Glomerular visceral epithelial cell (primary cell): ENCODE measurements around the gene PTCD3.

Experiments used
- DNase-seq: peaks from one replicate; pipeline ENCODE4 v3.0.0-alpha.2; 2016; ENCODE audit errors: extremely low spot score

Gene PTCD3

DNA sequence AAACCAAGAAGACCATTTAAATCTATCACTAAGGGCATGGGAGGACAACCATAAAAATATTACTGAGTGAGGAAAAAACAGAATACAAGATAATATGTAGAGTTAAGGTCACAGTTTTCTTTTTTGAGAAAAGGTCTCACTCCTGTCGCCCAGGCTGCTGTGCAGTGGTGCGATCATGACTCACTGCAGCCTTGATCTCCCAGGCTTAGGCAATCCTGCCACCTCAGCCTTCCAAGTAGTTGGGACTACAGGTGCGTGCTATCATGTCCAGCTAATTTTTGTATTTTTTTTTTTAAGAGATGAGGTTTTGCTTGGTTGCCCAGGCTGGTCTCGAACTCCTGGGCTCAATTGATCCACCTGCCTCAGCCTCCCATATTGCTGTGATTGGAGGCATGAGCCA, 24.3 kb upstream of the PTCD3 start:
- no peak for DNase-seq

DNA sequence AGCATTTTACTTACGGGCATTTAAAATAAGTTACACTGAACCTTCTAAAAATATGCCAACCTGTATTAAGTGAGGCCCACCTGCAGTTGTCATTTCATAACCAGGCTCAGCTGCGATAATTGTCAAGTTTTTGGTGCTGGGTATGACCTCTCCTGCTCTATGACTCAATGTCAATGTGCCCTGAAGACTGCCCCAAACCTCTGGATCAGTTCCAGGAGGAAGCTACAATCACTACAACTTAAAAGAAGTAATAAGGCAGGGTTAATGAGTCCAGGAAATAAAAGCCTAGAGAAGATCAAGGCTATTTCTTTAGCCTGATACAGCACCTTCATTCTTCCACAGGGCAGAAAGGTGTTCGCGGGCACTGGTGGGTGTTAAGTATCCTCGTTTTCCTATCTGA, 23.3 kb upstream of the PTCD3 start:
- no peak for DNase-seq

DNA sequence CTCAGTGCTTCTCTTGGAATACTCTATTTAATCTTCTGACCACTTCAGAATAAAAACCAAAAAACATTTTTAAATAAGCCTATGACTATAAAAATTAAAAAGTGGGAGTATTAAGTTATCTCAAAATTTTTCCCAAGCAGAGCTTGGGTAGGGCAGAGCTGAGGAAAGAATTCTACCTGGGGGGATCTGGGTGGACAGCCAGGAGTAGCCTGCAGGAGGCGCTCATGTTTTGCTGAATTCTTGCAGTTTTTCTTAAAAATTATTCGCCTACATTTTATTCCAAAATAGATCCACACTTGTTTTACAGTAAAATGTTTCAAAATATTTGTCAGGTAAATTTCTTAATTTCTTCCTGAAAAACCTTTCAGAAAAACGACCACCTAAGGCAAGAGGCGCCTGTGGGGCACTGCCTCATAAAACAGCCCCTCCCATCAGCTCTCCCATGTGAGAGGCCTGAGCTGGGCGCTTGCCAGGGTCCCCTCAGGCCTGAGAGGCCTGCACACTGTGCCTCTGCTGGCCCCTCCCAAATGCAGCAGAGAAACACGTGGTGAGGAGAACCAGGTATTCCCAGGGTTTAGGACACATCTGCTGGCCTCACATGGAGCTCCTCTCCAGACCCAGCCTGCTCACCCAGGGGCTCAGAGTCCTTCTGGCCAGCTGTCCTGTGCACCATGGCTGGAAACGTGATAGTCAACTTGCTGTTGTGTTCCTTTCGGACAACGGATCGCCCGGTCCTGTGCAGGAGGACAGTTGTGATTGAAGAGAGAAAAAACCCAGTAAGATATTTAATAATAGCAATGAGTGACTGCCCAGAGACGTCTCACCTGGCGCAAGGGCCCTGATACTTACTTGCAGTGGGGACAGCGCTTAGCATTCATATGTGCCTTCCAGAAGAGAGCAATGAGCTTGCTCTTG, 17.8 kb upstream of the PTCD3 start:
- DNase-seq, result no peak

DNA sequence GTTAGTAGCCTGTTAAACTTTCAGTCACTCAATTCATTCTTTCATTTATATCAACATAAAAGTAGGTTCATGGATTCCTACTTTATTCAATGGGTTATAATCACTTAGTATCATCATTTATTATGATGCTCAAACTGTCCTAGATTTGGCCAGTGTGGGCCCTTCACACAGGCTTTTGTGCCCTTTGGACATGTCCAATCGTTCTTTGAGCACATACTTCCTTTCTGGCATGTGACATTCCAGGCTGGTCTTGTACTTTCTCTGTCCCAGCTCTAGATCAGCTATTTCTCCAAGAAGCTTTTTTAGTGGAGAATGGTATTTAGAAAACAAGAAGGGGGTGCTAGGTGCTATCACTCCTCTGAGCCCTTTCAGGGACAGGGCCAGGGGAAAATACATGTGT, 11.8 kb upstream of the PTCD3 start:
- no peak for DNase-seq

DNA sequence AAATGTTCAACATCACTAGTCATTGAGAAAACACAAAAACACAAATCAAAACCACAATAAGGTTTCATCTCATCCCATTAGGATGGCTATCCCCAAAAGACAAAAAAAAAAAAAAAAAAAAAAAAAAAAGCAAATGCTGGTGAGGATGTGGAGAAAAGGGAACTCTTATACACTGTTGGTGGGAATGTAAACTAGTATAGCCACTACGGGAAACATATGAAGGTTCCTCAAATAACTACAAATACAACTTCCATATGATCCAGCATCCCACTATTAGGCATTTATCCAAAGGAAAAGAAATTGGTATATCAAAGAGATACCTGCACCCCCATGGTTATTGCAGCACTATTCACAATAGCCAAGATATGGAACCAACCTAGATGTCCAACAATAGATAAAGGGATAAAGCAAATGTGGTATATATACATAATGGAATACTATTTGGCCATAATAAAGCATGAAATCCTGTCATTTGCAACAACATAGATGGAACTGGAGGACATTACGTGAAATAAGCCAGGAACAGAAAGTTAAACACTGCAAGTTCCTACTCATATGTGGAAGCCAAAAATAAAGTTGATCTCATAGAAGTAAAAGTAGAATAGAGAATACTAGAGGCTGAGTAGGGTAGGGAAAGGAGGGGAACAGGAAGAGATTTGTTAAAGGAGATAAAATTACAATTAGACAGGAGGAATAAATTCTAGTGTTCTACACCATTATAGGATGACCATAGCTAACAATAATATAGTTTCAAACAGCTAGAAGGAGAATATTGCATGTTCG, 8.7 kb upstream of the PTCD3 start:
- no peak for DNase-seq

DNA sequence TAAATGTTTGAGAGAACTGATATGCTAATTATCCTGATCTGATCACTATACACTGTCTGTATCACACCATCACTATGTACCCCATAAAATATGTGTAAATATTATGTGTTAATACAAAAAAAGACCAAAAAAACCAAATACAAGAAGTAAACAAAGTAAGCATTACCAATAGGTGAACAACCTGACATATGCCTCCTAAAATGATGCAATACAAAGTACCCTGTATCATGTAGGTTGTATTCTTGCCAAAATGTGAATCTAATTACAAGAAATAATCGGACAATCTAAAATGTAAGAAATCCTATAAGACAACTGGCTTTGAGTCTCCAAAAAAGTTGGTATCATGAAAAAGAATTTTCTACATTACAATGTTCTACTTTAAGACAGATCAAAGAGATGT, 8.1 kb upstream of the PTCD3 start:
- no peak for DNase-seq

DNA sequence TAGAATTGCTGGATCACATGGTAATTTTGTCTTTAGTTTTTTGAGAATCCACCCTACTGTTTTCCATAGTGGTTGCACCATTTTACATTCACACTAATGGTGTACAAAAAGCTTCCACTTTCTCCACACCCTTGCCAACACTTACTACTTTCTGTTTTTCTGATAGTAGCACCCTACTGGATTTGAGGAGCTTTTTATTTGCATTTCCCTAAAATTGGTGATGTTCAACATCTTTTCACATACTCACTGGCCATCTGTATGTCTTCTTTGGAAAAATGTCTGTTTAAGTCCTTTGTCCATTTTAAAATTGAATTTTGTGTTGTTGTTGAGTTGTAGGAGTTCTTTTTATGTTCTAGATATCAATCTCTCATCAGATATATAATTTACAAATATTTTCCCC, 3.9 kb upstream of the PTCD3 start:
- no peak for DNase-seq

DNA sequence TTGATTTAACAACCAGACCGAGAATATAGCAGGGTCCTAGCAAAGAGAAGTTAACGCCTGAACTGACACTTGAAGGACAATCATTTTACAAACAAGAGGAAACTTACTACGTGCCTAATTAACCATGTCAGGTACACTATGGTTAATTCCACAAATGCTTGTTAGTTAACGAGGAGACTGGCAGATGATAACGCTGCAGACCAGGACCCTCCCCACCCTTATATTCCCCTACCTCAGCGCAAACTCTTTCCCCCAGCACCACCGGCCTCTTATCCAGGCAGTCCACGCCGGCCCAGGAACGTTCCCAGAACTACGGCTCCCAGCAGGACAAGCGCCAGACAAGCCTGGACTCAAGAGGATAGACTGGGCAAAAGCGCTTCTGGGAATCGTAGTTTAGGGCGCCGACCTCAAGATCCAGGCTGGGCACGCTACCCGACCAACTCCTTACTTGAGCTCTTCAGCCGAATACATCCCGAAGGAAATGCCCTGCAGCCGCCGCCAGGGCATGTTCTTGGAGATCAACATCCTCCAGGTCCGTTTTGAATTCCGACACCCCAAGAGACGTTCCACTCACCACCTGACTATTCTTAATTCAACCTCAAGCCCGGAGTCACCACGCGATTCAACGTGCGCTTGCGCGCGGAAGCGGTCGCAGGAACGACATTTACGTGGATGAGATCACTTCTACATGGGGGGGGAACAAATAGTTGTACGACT, 625 bp upstream of the PTCD3 start, which contains the start of gene POLR1A:
Gene POLR1A, minus strand, starts transcription at position 635 of the 717 bp plus-strand sequence. Its CDS starts 110 bp downstream, at position 525.
- peak; percentile 85 for DNase-seq

DNA sequence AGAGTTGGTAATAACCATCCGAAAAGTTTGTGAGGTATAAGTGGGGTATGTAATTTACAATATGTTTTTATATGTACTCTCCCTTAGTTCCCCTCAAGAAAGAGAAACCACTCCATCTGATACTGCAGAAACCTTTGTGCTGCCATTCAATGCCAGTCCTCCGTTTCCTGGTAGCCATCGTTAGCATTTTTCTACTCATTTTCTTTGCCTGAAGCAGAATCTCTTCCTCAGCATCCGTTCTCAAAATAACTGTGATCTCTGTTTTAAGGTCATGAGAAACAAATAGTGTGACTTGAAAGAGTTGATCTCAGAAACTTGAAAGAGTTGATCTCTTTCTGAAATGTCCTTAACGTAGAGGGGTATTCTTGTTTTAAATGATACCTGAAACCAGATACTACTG, 996 bp downstream of the PTCD3 start:
- DNase-seq, result no peak

DNA sequence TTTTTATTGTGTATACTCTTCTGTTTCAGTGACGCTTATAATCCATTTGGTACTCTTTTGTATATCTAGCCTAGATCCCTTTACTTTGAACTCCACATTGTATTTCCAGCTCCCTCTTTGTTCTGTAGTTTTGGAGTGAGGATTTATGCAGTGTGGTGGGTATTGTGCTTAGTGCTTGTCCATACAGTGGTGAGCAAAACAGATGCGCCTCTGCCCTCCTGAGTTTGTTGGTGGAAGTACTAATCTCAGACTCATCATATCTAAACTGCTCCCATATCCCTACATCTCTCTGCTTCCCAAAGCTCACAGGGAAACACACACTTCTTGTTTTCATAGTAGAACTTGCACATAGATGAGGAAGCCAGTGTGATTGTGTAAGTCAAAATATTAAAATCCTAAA, 12.1 kb downstream of the PTCD3 start:
- DNase-seq, result no peak

DNA sequence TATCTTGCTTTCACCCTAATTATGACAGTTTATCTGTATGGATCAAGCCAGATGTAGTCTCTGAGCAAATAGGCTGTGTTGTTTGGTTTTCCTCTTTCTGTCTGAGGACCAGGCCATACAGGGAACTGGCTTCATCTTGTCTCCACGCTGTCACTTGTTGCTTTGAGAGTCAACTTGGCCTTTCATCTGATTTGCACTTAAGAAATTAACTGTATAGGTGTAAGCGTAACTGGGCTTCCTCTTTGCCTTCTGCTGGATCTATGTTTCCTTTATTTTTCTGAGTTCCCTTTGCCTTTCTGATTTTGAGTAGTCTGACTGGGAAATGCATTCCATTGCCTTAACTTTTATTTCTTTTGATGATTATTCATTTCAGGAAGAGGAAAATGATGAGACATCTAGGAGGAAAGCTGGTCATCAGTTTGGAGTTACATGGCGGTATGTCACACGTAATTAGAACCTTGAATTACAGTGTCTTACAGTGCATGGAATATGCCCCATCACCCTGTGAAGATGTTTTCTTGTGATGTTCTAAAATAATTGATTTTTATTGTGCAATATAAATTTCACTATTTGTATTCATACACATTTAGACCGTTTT, 17.4 kb downstream of the PTCD3 start:
- DNase-seq, result no peak

DNA sequence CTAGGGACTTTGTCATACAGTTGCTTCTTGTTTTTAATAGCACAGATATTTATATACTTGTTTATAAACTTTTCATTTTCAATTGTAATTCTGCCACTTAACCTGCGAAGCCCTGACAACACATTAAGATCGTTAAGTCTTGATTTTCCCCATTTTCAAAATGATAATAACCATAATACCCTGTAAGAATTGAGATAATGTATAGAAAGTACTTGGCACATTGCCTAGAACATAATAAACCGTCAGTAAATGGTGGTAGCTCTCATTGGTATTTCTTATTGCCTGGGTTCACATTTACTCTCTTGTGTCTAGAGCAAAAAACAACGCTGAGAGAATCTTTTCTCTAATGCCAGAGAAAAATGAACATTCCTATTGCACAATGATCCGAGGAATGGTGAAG, 18.6 kb downstream of the PTCD3 start:
- DNase-seq, result no peak

DNA sequence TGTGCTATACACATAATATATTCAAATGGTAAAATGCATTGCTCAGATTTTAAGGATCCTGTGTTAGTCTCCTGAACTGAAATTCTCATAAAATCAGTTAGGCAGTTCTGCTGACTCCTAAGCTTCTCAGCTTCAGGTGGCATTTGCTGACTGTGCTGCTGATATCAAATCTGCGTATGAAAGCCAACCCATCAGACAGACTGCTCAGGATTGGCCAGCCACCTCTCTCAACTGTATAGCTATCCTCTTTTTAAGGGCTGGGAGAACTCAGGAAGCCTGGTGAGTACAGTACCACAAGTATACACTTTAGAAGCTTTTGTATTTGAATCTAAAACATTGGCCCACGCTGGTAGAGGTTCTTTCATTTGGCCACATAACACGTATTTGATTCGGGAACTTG, 28.7 kb downstream of the PTCD3 start:
- DNase-seq, result no peak

DNA sequence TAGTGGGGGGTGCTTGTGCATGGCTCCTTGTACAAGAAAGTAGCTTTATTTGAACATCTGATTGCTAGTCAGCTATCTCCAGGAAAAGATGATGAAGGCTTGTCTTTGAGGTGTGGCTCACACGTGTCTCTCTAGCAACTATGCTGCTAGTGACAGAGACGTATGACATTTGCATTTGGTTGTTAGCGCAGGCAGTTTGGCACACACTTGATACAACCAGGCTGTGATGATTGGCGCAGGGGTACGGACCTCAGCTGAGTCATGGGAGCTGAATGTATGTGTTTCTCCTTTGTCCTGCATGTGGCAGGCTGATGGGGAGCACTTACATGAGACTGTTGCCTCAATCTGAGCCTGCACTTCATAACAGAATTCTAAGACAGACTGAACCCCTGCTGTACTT, 29.6 kb downstream of the PTCD3 start:
- DNase-seq, result no peak

DNA sequence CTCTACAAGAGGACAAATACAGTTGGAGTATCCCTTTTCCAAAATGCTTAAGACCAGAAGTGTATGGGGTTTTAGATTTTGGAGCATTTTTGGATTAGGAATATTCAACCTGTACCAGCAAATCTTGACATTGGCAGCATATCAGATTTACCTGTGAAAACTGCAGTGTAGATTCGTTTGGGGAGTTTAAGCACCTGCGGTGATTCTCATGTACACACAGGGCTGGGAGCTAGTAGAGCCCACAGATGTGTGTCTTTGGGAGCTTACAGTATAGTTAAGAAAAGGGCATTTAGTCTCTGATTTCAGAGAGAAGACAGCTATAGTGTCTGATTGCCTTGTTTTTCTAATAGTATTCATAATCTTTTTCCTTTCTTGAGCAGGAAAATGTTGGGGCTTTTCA, 30.1 kb downstream of the PTCD3 start:
- DNase-seq, result no peak

DNA sequence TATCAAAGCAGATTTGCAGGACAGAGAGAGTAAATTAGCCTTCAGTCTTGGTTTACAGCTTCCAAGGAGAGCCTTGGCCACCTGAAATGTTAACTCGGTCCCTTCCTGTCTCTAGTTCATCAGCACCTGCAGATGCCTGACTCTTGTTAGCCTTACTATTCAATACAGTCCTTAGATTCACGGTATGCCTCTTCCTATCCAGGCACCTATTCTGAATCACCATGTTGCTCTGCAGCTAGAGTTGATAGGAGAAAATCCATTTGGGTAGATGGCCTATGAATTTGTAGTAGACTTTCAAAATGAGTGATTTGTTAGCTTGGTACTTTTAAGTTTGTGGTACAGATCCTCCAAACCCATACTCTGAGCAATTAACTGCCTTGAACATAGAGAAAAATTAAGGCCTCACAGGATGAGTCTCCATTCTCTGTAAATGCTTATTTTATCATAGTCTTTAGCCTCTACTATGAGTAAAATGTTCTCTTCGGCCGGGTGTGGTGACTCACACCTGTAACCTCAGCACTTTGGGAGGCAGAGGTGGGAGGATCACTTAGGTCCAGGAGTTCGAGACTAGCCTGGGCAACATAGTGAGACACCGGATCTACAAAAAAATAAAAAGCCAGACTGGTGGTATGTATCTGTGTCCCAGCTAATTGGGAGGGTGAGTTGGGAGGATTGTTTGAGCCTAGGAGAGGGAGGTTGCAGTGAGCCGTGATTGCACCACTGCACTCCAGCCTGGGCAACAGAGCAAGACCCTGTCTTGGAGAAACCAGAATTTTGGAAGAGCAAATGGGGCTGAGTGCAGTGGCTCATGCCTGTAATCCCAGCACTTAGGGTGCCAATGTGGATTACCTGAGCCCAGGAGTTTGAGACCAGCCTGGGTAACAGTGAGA, 32.9 kb downstream of the PTCD3 start:
- no peak for DNase-seq

DNA sequence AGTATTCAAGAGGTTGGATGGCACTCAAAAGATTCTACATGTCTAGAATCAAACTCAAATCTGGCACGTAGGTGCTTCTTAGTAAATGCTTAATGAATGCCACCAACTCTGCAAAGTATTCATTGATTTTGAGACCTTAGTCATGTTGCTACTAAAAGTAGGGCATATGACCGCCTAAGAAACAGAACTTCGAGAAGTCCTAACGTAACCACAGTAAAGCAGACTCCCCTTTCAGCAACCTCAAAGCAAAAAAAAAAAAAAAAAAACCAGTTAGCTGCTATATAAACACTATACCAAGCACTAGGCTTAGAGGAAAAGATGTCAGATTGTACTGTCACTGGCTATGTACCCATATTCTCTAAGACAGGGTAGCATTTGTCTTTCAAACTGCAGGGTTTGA, 33.9 kb downstream of the PTCD3 start:
- no peak for DNase-seq

DNA sequence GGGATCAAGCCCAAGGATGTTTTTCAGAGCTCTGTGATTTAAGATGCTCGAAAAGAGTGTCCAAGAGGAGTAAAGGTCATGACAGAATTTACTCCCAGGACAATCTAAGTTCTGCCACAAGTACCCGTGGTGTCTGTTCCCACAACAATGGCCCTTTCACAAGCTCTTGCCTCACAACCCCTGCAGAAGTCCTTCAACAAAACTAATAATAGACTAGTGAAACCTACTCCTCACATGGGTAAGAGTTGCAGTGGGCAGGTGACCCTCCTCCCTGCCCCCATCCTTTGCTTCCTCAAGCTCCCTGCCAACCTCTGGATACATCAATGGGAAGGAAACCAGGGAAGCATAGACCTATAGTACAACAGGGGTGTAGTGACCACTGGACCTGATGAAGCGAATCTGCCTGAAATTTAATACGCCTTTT, 34.9 kb downstream of the PTCD3 start:
- DNase-seq, result no peak

DNA sequence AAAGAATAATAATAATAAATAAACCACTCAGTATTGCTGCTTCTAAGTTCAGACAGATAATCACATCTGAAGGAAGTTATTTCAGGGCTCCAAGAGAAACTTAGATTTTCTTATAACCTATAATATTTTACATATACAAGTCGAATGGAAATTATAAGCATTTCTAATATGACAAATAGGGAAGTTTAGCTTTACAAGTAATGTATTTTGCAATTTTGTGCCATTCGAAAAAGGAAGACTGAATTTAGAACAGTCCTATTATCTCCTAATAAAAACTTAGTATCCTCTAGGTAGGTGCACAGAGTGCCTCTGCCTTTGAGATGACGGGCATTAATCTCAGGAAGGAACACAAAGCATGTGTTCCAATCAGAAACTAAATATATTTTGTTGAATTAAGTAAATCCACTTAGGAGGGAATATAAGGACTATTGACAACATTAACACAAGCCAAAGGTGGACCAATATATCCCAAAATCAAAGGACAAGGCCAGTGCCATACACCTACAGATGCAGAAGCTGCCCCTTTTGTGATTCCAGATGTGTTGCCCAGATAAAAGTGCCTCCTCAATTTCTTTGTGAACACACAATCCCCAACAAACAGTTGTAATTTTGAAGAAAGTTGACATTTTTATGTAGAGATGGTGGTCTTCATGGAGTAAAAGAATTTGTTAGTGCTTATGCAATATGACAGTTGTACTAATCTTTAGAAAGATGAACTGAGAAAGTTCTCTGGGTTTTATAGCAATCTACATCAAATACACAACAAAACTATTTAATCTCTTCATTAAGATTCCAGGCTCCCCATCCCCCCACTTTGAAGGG, 36.6 kb downstream of the PTCD3 start:
- DNase-seq, result no peak

DNA sequence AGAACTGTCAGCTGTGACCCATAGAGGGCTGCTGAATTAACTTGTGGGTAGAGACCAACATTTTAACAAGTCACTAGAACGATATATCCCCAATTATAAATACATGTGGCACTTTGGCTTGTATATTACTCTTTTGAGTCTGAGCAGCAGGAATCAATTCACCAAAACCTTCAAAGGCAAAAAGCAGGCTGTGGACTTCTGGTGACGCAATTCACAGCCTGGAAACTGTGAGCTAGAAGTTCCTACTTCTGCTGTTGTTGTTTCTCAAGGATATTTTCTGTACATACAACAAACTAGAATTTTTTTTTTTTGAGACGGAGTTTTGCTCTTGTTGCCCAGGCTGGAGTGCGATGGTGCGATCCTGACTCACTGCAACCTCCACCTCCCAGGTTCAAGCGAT, 37.3 kb downstream of the PTCD3 start:
- no peak for DNase-seq
